Naive B cell (primary cell): Measurements from ENCODE around the gene GABRP. TPM values are rescaled to one million over a fixed set of nuclear protein-coding genes. Genes with fewer than 3 reads are reported as not detected.

Source experiments
- ATAC-seq, 2 donors: fragments of 150-1000 bp; cut with Tn5 transposase; 2 replicates each; pipeline ENCODE4 v1.10.0; 2021; ENCODE audit warnings: low read depth in 2 of 2, mild to moderate bottlenecking in 2 of 2, moderate library complexity in 2 of 2
- DNase-seq: peaks from one replicate; pipeline ENCODE4 v3.0.0; 2022
- H3K27ac Mint-ChIP-seq, 6 donors: one replicate each; pipeline ENCODE4 v1.8.0; 2020 to 2022; ENCODE audit warnings: mild to moderate bottlenecking in 6 of 6, mixed read lengths in 6 of 6, moderate library complexity in 5 of 6, inconsistent platforms in 2 of 6
- H3K27me3 Mint-ChIP-seq, 3 donors: one replicate each; pipeline ENCODE4 v1.8.0; 2021 to 2022; ENCODE audit warnings: mixed read lengths in 3 of 3, mild to moderate bottlenecking in 1 of 3
- H3K36me3 Mint-ChIP-seq, 2 donors: one replicate each; pipeline ENCODE4 v1.8.0; 2020 to 2022; ENCODE audit warnings: mixed read lengths in 2 of 2, inconsistent platforms in 1 of 2, mild to moderate bottlenecking in 1 of 2
- H3K4me1 Mint-ChIP-seq, 3 donors: one replicate each; pipeline ENCODE4 v1.8.0; 2020 to 2022; ENCODE audit warnings: mixed read lengths in 3 of 3, inconsistent platforms in 1 of 3, mild to moderate bottlenecking in 1 of 3, moderate library complexity in 1 of 3
- H3K4me3 Mint-ChIP-seq, 8 donors: one replicate each; pipeline ENCODE4 v1.8.0; 2020 to 2022; ENCODE audit warnings: mild to moderate bottlenecking in 8 of 8, mixed read lengths in 8 of 8, moderate library complexity in 8 of 8, inconsistent platforms in 2 of 8
- H3K9me3 Mint-ChIP-seq, 7 donors: one replicate each; pipeline ENCODE4 v1.8.0; 2020 to 2022; ENCODE audit warnings: mixed read lengths in 7 of 7, mild to moderate bottlenecking in 5 of 7, inconsistent platforms in 2 of 7, moderate library complexity in 1 of 7
- polyA plus RNA-seq, 6 donors: library from polyadenylated mRNA; unstranded; fragments of 300-500 nt; fragmentation: Illumina TruSeq; gene quantifications; one replicate each; pipeline ENCODE4 v1.2.3, GENCODE V29; 2021; ENCODE audit warnings: low read depth in 6 of 6

The GABRP gene
- polyA plus RNA-seq: not detected

- H3K4me3 Mint-ChIP-seq: no peak within 1 kb of the TSS
- H3K27ac Mint-ChIP-seq: no peak within 1 kb of the TSS
- H3K27me3 Mint-ChIP-seq: peaks cover 0 to 27% (median 5%) of the 10 kb centered on the region in 3 donors
- DNase-seq: no peak
- no peaks in the 10 kb centered on the region for H3K36me3 Mint-ChIP-seq
- no peaks in the 10 kb centered on the region for H3K4me1 Mint-ChIP-seq
- H3K9me3 Mint-ChIP-seq: peaks cover 0 to 2% (median 0%) of the 10 kb centered on the region in 7 donors
- no peak for ATAC-seq
Observed at GRCh38 chr5:170783498-170784247, at the start of gene GABRP. Gene GABRP (plus strand): TSS chr5:170783725. CDS start chr5:170788616, 4,891 bp downstream.

GRCh38 chr5:170736966-170737365 lies 46.6 kb upstream of the GABRP start:
- H3K27me3 Mint-ChIP-seq: peaks cover 9 to 32% (median 26%) of the 10 kb centered on the region in 3 donors
- H3K4me1 Mint-ChIP-seq: no peaks in the 10 kb centered on the region
- DNase-seq (no peak), ATAC-seq (no peak)
- H3K36me3 Mint-ChIP-seq: peaks cover 0 to 8% of the 10 kb centered on the region in 2 donors
- H3K27ac Mint-ChIP-seq: no peak overlapping the region
- peaks cover 4 to 26% (median 12%) of the 10 kb centered on the region in 7 donors for H3K9me3 Mint-ChIP-seq
- no peak overlapping the region for H3K4me3 Mint-ChIP-seq

GRCh38 chr5:170737591-170737990 lies 45.9 kb upstream of the GABRP start:
- Mint-ChIP-seq H3K4me3 (peak overlapping the region in 1 of 8 donors; percentile 12), H3K27ac (no peak overlapping the region), H3K36me3 (peaks cover 0 to 8% of the 10 kb centered on the region in 2 donors), H3K4me1 (no peaks in the 10 kb centered on the region), H3K27me3 (peaks cover 5 to 37% (median 32%) of the 10 kb centered on the region in 3 donors), H3K9me3 (peaks cover 4 to 26% (median 12%) of the 10 kb centered on the region in 7 donors)
- DNase-seq (no peak), ATAC-seq (no peak)

- Mint-ChIP-seq H3K9me3 (peaks cover 6 to 20% (median 12%) of the 10 kb centered on the region in 7 donors), H3K27ac (no peak overlapping the region), H3K27me3 (peaks cover 4 to 46% (median 43%) of the 10 kb centered on the region in 3 donors), H3K4me1 (peaks cover 0 to 2% (median 0%) of the 10 kb centered on the region in 3 donors), H3K4me3 (no peak overlapping the region), H3K36me3 (peaks cover 0 to 8% of the 10 kb centered on the region in 2 donors)
- ATAC-seq (no peak), DNase-seq (no peak)
Observed at GRCh38 chr5:170738840-170739239, 44.7 kb upstream of the GABRP start.

GRCh38 chr5:170739446-170739845 lies 44.1 kb upstream of the GABRP start:
- no peak for DNase-seq
- peaks cover 7 to 51% (median 49%) of the 10 kb centered on the region in 3 donors for H3K27me3 Mint-ChIP-seq
- no peak overlapping the region for H3K27ac Mint-ChIP-seq
- H3K4me3 Mint-ChIP-seq: no peak overlapping the region
- ATAC-seq: no peak
- H3K36me3 Mint-ChIP-seq: peaks cover 0 to 8% of the 10 kb centered on the region in 2 donors
- peaks cover 6 to 19% (median 12%) of the 10 kb centered on the region in 7 donors for H3K9me3 Mint-ChIP-seq
- H3K4me1 Mint-ChIP-seq: peaks cover 0 to 8% (median 3%) of the 10 kb centered on the region in 3 donors

GRCh38 chr5:170740551-170741205 lies 42.8 kb upstream of the GABRP start:
- peaks cover 8 to 50% (median 50%) of the 10 kb centered on the region in 3 donors for H3K27me3 Mint-ChIP-seq
- H3K4me1 Mint-ChIP-seq: peaks cover 0 to 8% (median 3%) of the 10 kb centered on the region in 3 donors
- DNase-seq (no peak), ATAC-seq (no peak)
- H3K27ac Mint-ChIP-seq: peak overlapping the region in 1 of 6 donors; percentile 33
- H3K9me3 Mint-ChIP-seq: peaks cover 3 to 8% (median 5%) of the 10 kb centered on the region in 7 donors
- H3K4me3 Mint-ChIP-seq: no peak overlapping the region
- peaks cover 0 to 6% of the 10 kb centered on the region in 2 donors for H3K36me3 Mint-ChIP-seq

- no peak overlapping the region for H3K4me3 Mint-ChIP-seq
- no peak for ATAC-seq
- peaks cover 0 to 8% (median 3%) of the 10 kb centered on the region in 3 donors for H3K4me1 Mint-ChIP-seq
- H3K27ac Mint-ChIP-seq: no peak overlapping the region
- H3K36me3 Mint-ChIP-seq: no peaks in the 10 kb centered on the region
- peaks cover 8 to 52% (median 39%) of the 10 kb centered on the region in 3 donors for H3K27me3 Mint-ChIP-seq
- H3K9me3 Mint-ChIP-seq: peaks cover 0 to 4% (median 0%) of the 10 kb centered on the region in 7 donors
- no peak for DNase-seq
Observed at GRCh38 chr5:170741801-170742200, 41.7 kb upstream of the GABRP start.

- Mint-ChIP-seq H3K4me1 (peaks cover 0 to 8% (median 3%) of the 10 kb centered on the region in 3 donors), H3K27me3 (peaks cover 8 to 61% (median 44%) of the 10 kb centered on the region in 3 donors), H3K36me3 (no peaks in the 10 kb centered on the region), H3K4me3 (no peak overlapping the region), H3K27ac (no peak overlapping the region), H3K9me3 (peaks cover 0 to 3% (median 0%) of the 10 kb centered on the region in 7 donors)
- no peak for DNase-seq
- ATAC-seq: no peak
Observed at GRCh38 chr5:170743876-170744212, 39.7 kb upstream of the GABRP start.

GRCh38 chr5:170745481-170746071 lies 37.9 kb upstream of the GABRP start:
- Mint-ChIP-seq H3K27ac (no peak overlapping the region), H3K9me3 (peaks cover 0 to 3% (median 0%) of the 10 kb centered on the region in 7 donors), H3K4me1 (peaks cover 0 to 8% (median 3%) of the 10 kb centered on the region in 3 donors), H3K36me3 (no peaks in the 10 kb centered on the region), H3K4me3 (no peak overlapping the region), H3K27me3 (peaks cover 4 to 68% (median 52%) of the 10 kb centered on the region in 3 donors)
- DNase-seq (no peak), ATAC-seq (no peak)

GRCh38 chr5:170746075-170746960 lies 37.2 kb upstream of the GABRP start:
- DNase-seq (no peak), ATAC-seq (no peak)
- H3K36me3 Mint-ChIP-seq: no peaks in the 10 kb centered on the region
- H3K9me3 Mint-ChIP-seq: peaks cover 0 to 3% (median 0%) of the 10 kb centered on the region in 7 donors
- H3K27me3 Mint-ChIP-seq: peaks cover 4 to 70% (median 55%) of the 10 kb centered on the region in 3 donors
- H3K27ac Mint-ChIP-seq: no peak overlapping the region
- H3K4me3 Mint-ChIP-seq: no peak overlapping the region
- H3K4me1 Mint-ChIP-seq: peaks cover 0 to 8% (median 3%) of the 10 kb centered on the region in 3 donors

- DNase-seq (no peak), ATAC-seq (no peak)
- no peak overlapping the region for H3K27ac Mint-ChIP-seq
- H3K36me3 Mint-ChIP-seq: no peaks in the 10 kb centered on the region
- H3K9me3 Mint-ChIP-seq: peaks cover 0 to 3% (median 0%) of the 10 kb centered on the region in 7 donors
- peaks cover 0 to 8% (median 3%) of the 10 kb centered on the region in 3 donors for H3K4me1 Mint-ChIP-seq
- H3K4me3 Mint-ChIP-seq: peak overlapping the region in 1 of 8 donors; percentile 12
- H3K27me3 Mint-ChIP-seq: peaks cover 4 to 67% (median 49%) of the 10 kb centered on the region in 3 donors
Observed at GRCh38 chr5:170746961-170747340, 36.6 kb upstream of the GABRP start.

GRCh38 chr5:170747357-170747756 lies 36.2 kb upstream of the GABRP start:
- Mint-ChIP-seq H3K4me1 (peaks cover 0 to 8% (median 3%) of the 10 kb centered on the region in 3 donors), H3K4me3 (no peak overlapping the region), H3K36me3 (no peaks in the 10 kb centered on the region), H3K9me3 (peaks cover 0 to 3% (median 0%) of the 10 kb centered on the region in 7 donors), H3K27ac (no peak overlapping the region), H3K27me3 (peaks cover 4 to 63% (median 46%) of the 10 kb centered on the region in 3 donors)
- no peak for ATAC-seq
- no peak for DNase-seq
